Thymus (tissue), 14 donors: Measurements from ENCODE around the gene ZNF578. TPM values are rescaled to one million over a fixed set of nuclear protein-coding genes. Genes with fewer than 3 reads are reported as not detected.

Experiments used
- DNase-seq, 9 donors: peaks; one replicate each; pipeline ENCODE4 v3.0.0-alpha.2; 2013; ENCODE audit warnings: low spot score in 9 of 9, low read depth in 6 of 9, missing footprints in 1 of 9
- H3K27ac ChIP-seq, 2 donors: one replicate each; pipeline ENCODE4 v1.5.1; 2013; ENCODE audit warnings: control low read depth in 1 of 2, low read depth in 1 of 2, low read length in 1 of 2, mild to moderate bottlenecking in 1 of 2, moderate library complexity in 1 of 2
- H3K27me3 ChIP-seq, 2 donors: one replicate each; pipeline ENCODE4 v1.5.1; 2013; ENCODE audit warnings: low read length in 1 of 2; ENCODE audit not compliant: control insufficient read depth in 2 of 2, insufficient read depth in 1 of 2
- H3K36me3 ChIP-seq, 2 donors: one replicate each; pipeline ENCODE4 v1.5.1; 2013; ENCODE audit warnings: low read length in 1 of 2, mild to moderate bottlenecking in 1 of 2, moderate library complexity in 1 of 2; ENCODE audit not compliant: control insufficient read depth in 2 of 2, insufficient read depth in 2 of 2
- H3K4me1 ChIP-seq, 2 donors: one replicate each; pipeline ENCODE4 v1.5.1; 2013; ENCODE audit warnings: low read length in 2 of 2; ENCODE audit not compliant: control insufficient read depth in 2 of 2, insufficient read depth in 2 of 2
- H3K4me3 ChIP-seq, 2 donors: one replicate each; pipeline ENCODE4 v1.5.1; 2013; ENCODE audit warnings: low read length in 2 of 2, control low read depth in 1 of 2, mild to moderate bottlenecking in 1 of 2
- H3K9me3 ChIP-seq, 2 donors: one replicate each; pipeline ENCODE4 v1.5.1; 2013; ENCODE audit warnings: low read length in 1 of 2, mild to moderate bottlenecking in 1 of 2; ENCODE audit not compliant: control insufficient read depth in 2 of 2, insufficient read depth in 1 of 2
- WGBS: extraction: QIAGEN DNeasy Blood & Tissue Kit; methylation state at CpG from one replicate; pipeline ENCODE4 v1.1.7; 2013; 5-methylcytosine and 5-hydroxymethylcytosine counted together
- long read RNA-seq, 10 donors: transcript quantifications; one replicate each; lab custom pipeline, GENCODE V29; 2026
- polyA plus RNA-seq: library from polyadenylated mRNA; stranded (reverse); fragments of 200-250 nt; gene quantifications from one replicate; pipeline ENCODE4 v1.2.3, GENCODE V29; 2013
- total RNA-seq: library from RNA; stranded (reverse); fragments of 120-200 nt; gene quantifications from one replicate; pipeline ENCODE4 v1.2.4, GENCODE V29; 2013
- donor health status: healthy.

ZNF578 gene
- total RNA-seq (1.6 TPM), polyA plus RNA-seq (2.6 TPM)
- long read RNA-seq, donor 1: 0 reads
- long read RNA-seq, donor 2, partial matches to known transcripts: 40 of 54 reads
- long read RNA-seq, donor 2, other reads (novel, unspliced or antisense): 14 of 54 reads
- long read RNA-seq, donor 3: 0 reads
- long read RNA-seq, donor 4, full-length matches to known transcripts: 1 of 1 reads
- long read RNA-seq, donor 4, partial matches to known transcripts: 0 of 1 reads
- long read RNA-seq, donor 4, other reads (novel, unspliced or antisense): 0 of 1 reads
- long read RNA-seq, donor 5: 0 reads
- long read RNA-seq, donor 6: 0 reads
- long read RNA-seq, donor 7: 0 reads
- long read RNA-seq, donor 8: 0 reads
- long read RNA-seq, donor 9, full-length matches to known transcripts: 1 of 1 reads
- long read RNA-seq, donor 9, partial matches to known transcripts: 0 of 1 reads
- long read RNA-seq, donor 9, other reads (novel, unspliced or antisense): 0 of 1 reads
- long read RNA-seq, donor 10, partial matches to known transcripts: 0 of 1 reads
- long read RNA-seq, donor 10, other reads (novel, unspliced or antisense): 0 of 1 reads

- no peaks in the 10 kb centered on the region for H3K4me1 ChIP-seq
- DNase-seq: peak in 6 of 9 donors; percentile 8 to 62 (median 18)
- H3K9me3 ChIP-seq: peaks cover 15 to 39% of the 10 kb centered on the region in 2 donors
- H3K27me3 ChIP-seq: no peaks in the 10 kb centered on the region
- WGBS: 7% methylated on average over 48 of the region's 48 CpGs
- H3K4me3 ChIP-seq: peak within 1 kb of the TSS; percentile 39 to 46
- H3K27ac ChIP-seq: no peak within 1 kb of the TSS
- H3K36me3 ChIP-seq: no peaks in the 10 kb centered on the region
Observed at GRCh38 chr19:52453324-52454094, at the start of gene ZNF578. Gene ZNF578, plus strand, starts transcription at chr19:52453553. Its CDS starts 48,293 bp downstream, at chr19:52501846.

- Histone ChIP-seq H3K27me3 (no peaks in the 10 kb centered on the region), H3K4me1 (no peaks in the 10 kb centered on the region), H3K4me3 (no peak overlapping the region), H3K9me3 (peaks cover 8 to 22% of the 10 kb centered on the region in 2 donors), H3K36me3 (peaks cover 3 to 29% of the 10 kb centered on the region in 2 donors), H3K27ac (no peak overlapping the region)
- no peak for DNase-seq
- 90% methylated on average over 6 of the region's 6 CpGs for WGBS
Observed at GRCh38 chr19:52410276-52410675, 43.1 kb upstream of the ZNF578 start.

GRCh38 chr19:52415711-52416110, 37.6 kb upstream of the ZNF578 start:
- peaks cover 0 to 12% of the 10 kb centered on the region in 2 donors for H3K36me3 ChIP-seq
- no peak overlapping the region for H3K27ac ChIP-seq
- H3K9me3 ChIP-seq: peaks cover 10 to 28% of the 10 kb centered on the region in 2 donors
- 98% methylated on average over 5 of the region's 5 CpGs for WGBS
- no peak overlapping the region for H3K4me3 ChIP-seq
- H3K4me1 ChIP-seq: no peaks in the 10 kb centered on the region
- no peak for DNase-seq
- no peaks in the 10 kb centered on the region for H3K27me3 ChIP-seq

GRCh38 chr19:52428937-52429336, 24.4 kb upstream of the ZNF578 start, which contains the start of gene ZNF534:
Gene ZNF534, plus strand, starts transcription at chr19:52429148. Its CDS starts 2,327 bp downstream, at chr19:52431475.
- Histone ChIP-seq H3K4me1 (no peaks in the 10 kb centered on the region), H3K9me3 (peaks cover 8 to 51% of the 10 kb centered on the region in 2 donors), H3K27me3 (no peaks in the 10 kb centered on the region), H3K36me3 (no peaks in the 10 kb centered on the region), H3K27ac (no peak within 1 kb of the TSS), H3K4me3 (no peak within 1 kb of the TSS)
- no peak for DNase-seq
- WGBS: 70% methylated on average over 27 of the region's 27 CpGs

- H3K4me1 ChIP-seq: no peaks in the 10 kb centered on the region
- WGBS: 84% methylated on average over 3 of the region's 3 CpGs
- peaks cover 1 to 9% of the 10 kb centered on the region in 2 donors for H3K9me3 ChIP-seq
- DNase-seq: no peak
- no peaks in the 10 kb centered on the region for H3K36me3 ChIP-seq
- H3K4me3 ChIP-seq: no peak overlapping the region
- H3K27me3 ChIP-seq: no peaks in the 10 kb centered on the region
- H3K27ac ChIP-seq: no peak overlapping the region
Observed at GRCh38 chr19:52442179-52442578, 11.2 kb upstream of the ZNF578 start.

GRCh38 chr19:52444506-52444905, 8.8 kb upstream of the ZNF578 start:
- Histone ChIP-seq H3K4me1 (no peaks in the 10 kb centered on the region), H3K9me3 (peaks cover 1 to 9% of the 10 kb centered on the region in 2 donors), H3K4me3 (no peak overlapping the region), H3K27me3 (no peaks in the 10 kb centered on the region), H3K36me3 (no peaks in the 10 kb centered on the region), H3K27ac (no peak overlapping the region)
- no peak for DNase-seq
- 44% methylated on average over 2 of the region's 2 CpGs for WGBS

- H3K4me1 ChIP-seq: no peaks in the 10 kb centered on the region
- 42% methylated on average over 41 of the region's 41 CpGs for WGBS
- no peak overlapping the region for H3K27ac ChIP-seq
- no peak for DNase-seq
- no peaks in the 10 kb centered on the region for H3K36me3 ChIP-seq
- peaks cover 10 to 29% of the 10 kb centered on the region in 2 donors for H3K9me3 ChIP-seq
- H3K4me3 ChIP-seq: no peak overlapping the region
- H3K27me3 ChIP-seq: no peaks in the 10 kb centered on the region
Observed at GRCh38 chr19:52451241-52451640, 2.1 kb upstream of the ZNF578 start.

GRCh38 chr19:52464798-52465470, 11.6 kb downstream of the ZNF578 start:
- Histone ChIP-seq H3K9me3 (peaks cover 5 to 17% of the 10 kb centered on the region in 2 donors), H3K4me3 (no peak overlapping the region), H3K4me1 (no peaks in the 10 kb centered on the region), H3K27ac (no peak overlapping the region), H3K36me3 (no peaks in the 10 kb centered on the region), H3K27me3 (no peaks in the 10 kb centered on the region)
- no peak for DNase-seq
- WGBS: 94% methylated on average over 14 of the region's 14 CpGs
